Transverse colon (tissue), 4 donors: ENCODE measurements around the gene PLCL1. TPM values are rescaled to one million over a fixed set of nuclear protein-coding genes. Genes with fewer than 3 reads are reported as not detected.

Experiments
- DNase-seq: peaks from one replicate; pipeline ENCODE4 v3.0.0-alpha.2; 2019
- H3K27ac ChIP-seq, 4 donors: fragments of 200-600 bp; sonication (generic); 2 replicates each; pipeline ENCODE4 v1.5.1; 2016 to 2018; ENCODE audit warnings: inconsistent platforms in 4 of 4
- H3K27me3 ChIP-seq: fragments of 200-600 bp; sonication (generic); 2 replicates; pipeline ENCODE4 v1.5.1; 2017; ENCODE audit warnings: inconsistent platforms
- H3K36me3 ChIP-seq, 4 donors: fragments of 200-600 bp; sonication (generic); 2 replicates each; pipeline ENCODE4 v1.5.1; 2017 to 2019; ENCODE audit warnings: inconsistent platforms in 4 of 4
- H3K4me1 ChIP-seq, 4 donors: fragments of 200-600 bp; sonication (generic); 2 replicates each; pipeline ENCODE4 v1.5.1; 2017 to 2020; ENCODE audit warnings: inconsistent platforms in 4 of 4
- H3K4me3 ChIP-seq, 4 donors: fragments of 200-600 bp; sonication (generic); 1 replicate in 1 of 4; 2 replicates in 3 of 4; pipeline versions ENCODE4 v1.5.1 to v1.6.1; 2017 to 2019; ENCODE audit warnings: inconsistent platforms in 4 of 4
- H3K9me3 ChIP-seq, 2 donors: fragments of 200-600 bp; sonication (generic); 2 replicates each; pipeline ENCODE4 v1.5.1; 2017 to 2019; ENCODE audit warnings: inconsistent platforms in 2 of 2
- CTCF ChIP-seq, 5 experiments: fragments of 200-600 bp in 3 of 5; fragments of 450-650 bp in 2 of 5; sonication (generic) in 3 of 5; IDR thresholded peaks; 1 replicate in 2 of 5; 2 replicates in 3 of 5; pipeline ENCODE4 v1.5.1; 2016 to 2017; ENCODE audit warnings: antibody characterized with exemption in 5 of 5, inconsistent platforms in 3 of 5, mild to moderate bottlenecking in 2 of 5, moderate library complexity in 1 of 5
- EP300 ChIP-seq: sonication (generic); formaldehyde crosslinking; IDR thresholded peaks from one replicate; pipeline ENCODE4 v1.6.1; 2017; ENCODE audit warnings: antibody characterized with exemption, low read depth
- POLR2A ChIP-seq: fragments of 450-650 bp; IDR thresholded peaks from one replicate; pipeline ENCODE4 v1.6.1; 2016; ENCODE audit warnings: antibody characterized with exemption, mild to moderate bottlenecking, moderate library complexity
- POLR2AphosphoS5 ChIP-seq, 3 donors: sonication (generic); formaldehyde crosslinking; IDR thresholded peaks; one replicate each; pipeline ENCODE4 v1.6.1; 2016; ENCODE audit warnings: antibody characterized with exemption in 3 of 3
- WGBS, 2 donors: methylation state at CpG; one replicate each; pipeline ENCODE4 v1.1.5; 2018; ENCODE audit warnings: low coverage in 1 of 2; 5-methylcytosine and 5-hydroxymethylcytosine counted together
- in situ Hi-C, 4 donors: fragments of 200-750 bp; cut with MboI; loops; one replicate each; pipeline versions ENCODE4 v1.15.0 to v1.15.1; 2017; ENCODE audit warnings: low sequenced_read_pairs in 3 of 4, low pct_ligation_motif_present in 1 of 4, low pct_unique_long_range_greater_than_20kb in 1 of 4
- intact Hi-C: fragments of 100-400 bp; cut with DNase I; formaldehyde crosslinking; loops from one replicate; pipeline ENCODE4 v1.15.1; 2023; ENCODE audit warnings: low total_unique reads
- total RNA-seq, 4 donors: library from RNA; depleted of rRNA; stranded (reverse); fragments of >200 nt; gene quantifications; one replicate each; pipeline ENCODE4 v1.1.0, GENCODE V29; 2016

The PLCL1 gene
- total RNA-seq, 4 donors from 2014 or later: 0.20 to 7.1 (median 5.3) TPM

GRCh38 chr2:197786010-197786877 lies 18.1 kb upstream of the PLCL1 start:
- 7 to 14% methylated on average over 7 to 66 of the region's 79 CpGs for WGBS, 2 donors

GRCh38 chr2:197793456-197793855 lies 10.9 kb upstream of the PLCL1 start:
- intact Hi-C loops: no loop called here

More at GRCh38 chr2:197786010-197786877, 18.1 kb upstream of the PLCL1 start:
- intact Hi-C loops (no loop called here), in situ Hi-C loops (no loop called here)
- Histone ChIP-seq H3K4me1 (peaks cover 0 to 10% (median 8%) of the 10 kb centered on the region in 4 donors), H3K9me3 (no peaks in the 10 kb centered on the region), H3K27me3 (peaks cover 40% of the 10 kb centered on the region), H3K4me3 (peak overlapping the region; percentile 27 to 58 (median 32)), H3K27ac (no peak overlapping the region), H3K36me3 (no peaks in the 10 kb centered on the region)
- TF ChIP-seq EP300 (no peak), POLR2A (no peak), CTCF (IDR thresholded peaks at IDR 0.05) (peak; percentile 35 to 61 (median 51)), POLR2AphosphoS5 (IDR thresholded peaks at IDR 0.05) (no peak)
- peak; percentile 41 for DNase-seq

GRCh38 chr2:197795277-197795676 lies 9.1 kb upstream of the PLCL1 start:
- in situ Hi-C loops: loop anchor here in 3 of 4 donors (10.0 kb wide), 2 partner anchors 330 to 500 kb away; no protein-coding TSS in a partner anchor
- intact Hi-C loops: no loop called here

More at GRCh38 chr2:197793456-197793855, 10.9 kb upstream of the PLCL1 start:
- TF ChIP-seq EP300: no peak
- no peak for TF ChIP-seq POLR2AphosphoS5 (IDR thresholded peaks at IDR 0.05)
- no peak for TF ChIP-seq POLR2A
- no peak for TF ChIP-seq CTCF (IDR thresholded peaks at IDR 0.05)
- H3K36me3 ChIP-seq: no peaks in the 10 kb centered on the region
- no peaks in the 10 kb centered on the region for H3K4me1 ChIP-seq
- in situ Hi-C loops: loop anchor here in 3 of 4 donors (10.0 kb wide), 2 partner anchors 331 to 501 kb away; no protein-coding TSS in a partner anchor
- H3K4me3 ChIP-seq: no peak overlapping the region
- peaks cover 33% of the 10 kb centered on the region for H3K27me3 ChIP-seq
- no peak for DNase-seq
- H3K27ac ChIP-seq: no peak overlapping the region
- H3K9me3 ChIP-seq: no peaks in the 10 kb centered on the region
- WGBS, 2 donors: 73 to 79% methylated on average over 1 of the region's 1 CpG

GRCh38 chr2:197798187-197798586 lies 6.2 kb upstream of the PLCL1 start:
- intact Hi-C loops (no loop called here), in situ Hi-C loops (loop anchor here in 3 of 4 donors (10.0 kb wide), 2 partner anchors 327 to 497 kb away; no protein-coding TSS in a partner anchor)
- no peaks in the 10 kb centered on the region for H3K36me3 ChIP-seq
- peaks cover 0 to 4% (median 0%) of the 10 kb centered on the region in 4 donors for H3K4me1 ChIP-seq
- peaks cover 24% of the 10 kb centered on the region for H3K27me3 ChIP-seq
- no peak for DNase-seq
- no peak for TF ChIP-seq POLR2AphosphoS5 (IDR thresholded peaks at IDR 0.05)
- TF ChIP-seq EP300: no peak
- no peak for TF ChIP-seq POLR2A
- no peak for TF ChIP-seq CTCF (IDR thresholded peaks at IDR 0.05)
- WGBS, 2 donors: 51 to 100% methylated on average over 1 to 4 of the region's 4 CpGs
- H3K9me3 ChIP-seq: no peaks in the 10 kb centered on the region
- no peak overlapping the region for H3K4me3 ChIP-seq
- no peak overlapping the region for H3K27ac ChIP-seq

More at GRCh38 chr2:197795277-197795676, 9.1 kb upstream of the PLCL1 start:
- no peak for DNase-seq
- Histone ChIP-seq H3K36me3 (no peaks in the 10 kb centered on the region), H3K27me3 (peaks cover 28% of the 10 kb centered on the region), H3K4me1 (no peaks in the 10 kb centered on the region), H3K9me3 (no peaks in the 10 kb centered on the region), H3K27ac (no peak overlapping the region), H3K4me3 (no peak overlapping the region)
- TF ChIP-seq EP300 (no peak), POLR2A (no peak)
